ENCODE measurements around the gene DDX47. TPM values are rescaled to one million over a fixed set of nuclear protein-coding genes. Genes with fewer than 3 reads are reported as not detected.

DDX47 gene
- total and polyA plus RNA-seq, 2 of the 13 experiments (the other 11 are each of a cell fraction or from before 2014, with no cell fraction given): 48.5 to 78.7 TPM

DNA sequence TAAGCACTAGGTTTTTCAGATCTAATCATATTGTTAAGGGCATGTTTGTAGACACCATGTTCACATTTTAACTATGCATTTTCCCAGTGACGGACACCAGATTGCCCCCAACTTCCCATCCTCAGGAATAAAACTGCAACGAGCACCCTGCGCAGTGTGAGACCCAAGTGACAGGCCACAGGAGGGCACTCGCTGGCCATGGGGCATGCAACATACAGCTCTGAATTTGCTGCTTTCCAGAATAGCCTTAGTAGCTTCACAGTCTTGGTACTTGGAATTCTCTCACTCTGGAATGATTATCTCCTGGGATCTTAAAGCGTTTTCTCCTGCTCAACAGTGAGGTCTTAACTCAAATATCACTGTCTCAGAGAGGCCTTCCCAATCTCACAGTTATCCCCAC lies 972 bp upstream of the DDX47 start:
- intact Hi-C loops (cut with micrococcal nuclease; ENCODE audit: unreplicated experiment): loop anchor here (2.0 kb wide), 1 partner anchor 23 kb away; no protein-coding TSS in a partner anchor
- H3K4me3 ChIP-seq (replicated peaks in 1 of 3; ENCODE audit: insufficient read depth in 1 of 3, low read depth in 2 of 3, low read length in 3 of 3): no peak overlapping the region
- ATAC-seq (peak; percentile 54), FAIRE-seq (no peak), DNase-seq (ENCODE audit: low spot score) (no peak)
- in situ Hi-C loops (cut with HindIII; ENCODE audit: extremely low pct_ligation_motif_present, low pct_unique_long_range_greater_than_20kb): no loop called here
- H3K9me3 ChIP-seq (ENCODE audit: low read length): no peaks in the 10 kb centered on the region
- H4K20me1 ChIP-seq (ENCODE audit: insufficient read depth, low read length): no peaks in the 10 kb centered on the region
- peaks cover 1 to 13% of the 10 kb centered on the region in 2 experiments; a peak in 3 of 5 replicates for H3K36me3 ChIP-seq (replicated peaks in 1 of 2; ENCODE audit: control insufficient read depth in 1 of 2, insufficient read depth in 2 of 2, low read length in 2 of 2)
- 62% methylated on average over 5 of the region's 5 CpGs for WGBS (ENCODE audit: low lambda C conversion rate)
- H3K4me2 ChIP-seq (ENCODE audit: low read depth, low read length): no peak overlapping the region
- peaks cover 0 to 6% of the 10 kb centered on the region in 2 experiments; a peak in 2 of 5 replicates for H3K27me3 ChIP-seq (ENCODE audit: control insufficient read depth in 1 of 2, insufficient read depth in 2 of 2, low read length in 2 of 2)
- H3K9ac ChIP-seq (ENCODE audit: insufficient read depth, low read depth, low read length): no peak overlapping the region
- peaks cover 60% of the 10 kb centered on the region for H3K4me1 ChIP-seq (ENCODE audit: insufficient read depth, low read length)
- H3K79me2 ChIP-seq (ENCODE audit: insufficient read depth, low read length): peaks cover 39% of the 10 kb centered on the region
- H3K27ac ChIP-seq (ENCODE audit: extremely low read length, insufficient read depth, low read length): no peak overlapping the region
- no TSS peak for BruUV-seq (replicated peaks)
- POLR2A ChIA-PET: no interaction called here
- no peak overlapping the region for H2AFZ ChIP-seq (ENCODE audit: low read length)
- CTCF ChIA-PET (ENCODE audit: low intra/inter-chr PET ratio, low total read pairs): interaction anchor here (1.5 kb wide), 1 partner anchor 24 kb away, joined by 7 read pairs; no protein-coding TSS in a partner anchor
- TF ChIP-seq, protein P1, sequence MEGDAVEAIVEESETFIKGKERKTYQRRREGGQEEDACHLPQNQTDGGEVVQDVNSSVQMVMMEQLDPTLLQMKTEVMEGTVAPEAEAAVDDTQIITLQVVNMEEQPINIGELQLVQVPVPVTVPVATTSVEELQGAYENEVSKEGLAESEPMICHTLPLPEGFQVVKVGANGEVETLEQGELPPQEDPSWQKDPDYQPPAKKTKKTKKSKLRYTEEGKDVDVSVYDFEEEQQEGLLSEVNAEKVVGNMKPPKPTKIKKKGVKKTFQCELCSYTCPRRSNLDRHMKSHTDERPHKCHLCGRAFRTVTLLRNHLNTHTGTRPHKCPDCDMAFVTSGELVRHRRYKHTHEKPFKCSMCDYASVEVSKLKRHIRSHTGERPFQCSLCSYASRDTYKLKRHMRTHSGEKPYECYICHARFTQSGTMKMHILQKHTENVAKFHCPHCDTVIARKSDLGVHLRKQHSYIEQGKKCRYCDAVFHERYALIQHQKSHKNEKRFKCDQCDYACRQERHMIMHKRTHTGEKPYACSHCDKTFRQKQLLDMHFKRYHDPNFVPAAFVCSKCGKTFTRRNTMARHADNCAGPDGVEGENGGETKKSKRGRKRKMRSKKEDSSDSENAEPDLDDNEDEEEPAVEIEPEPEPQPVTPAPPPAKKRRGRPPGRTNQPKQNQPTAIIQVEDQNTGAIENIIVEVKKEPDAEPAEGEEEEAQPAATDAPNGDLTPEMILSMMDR (CRISPR knock-in tag; IDR thresholded peaks at IDR 0.05): peak; percentile 48
- no peak for TF ChIP-seq ZNF33B (CRISPR knock-in tag; IDR thresholded peaks at IDR 0.05)
- peak; percentile 41; the same call in 1 of the 2 replicates for TF ChIP-seq STAG1 (CRISPR knock-in tag; IDR thresholded peaks at IDR 0.05)

DNA sequence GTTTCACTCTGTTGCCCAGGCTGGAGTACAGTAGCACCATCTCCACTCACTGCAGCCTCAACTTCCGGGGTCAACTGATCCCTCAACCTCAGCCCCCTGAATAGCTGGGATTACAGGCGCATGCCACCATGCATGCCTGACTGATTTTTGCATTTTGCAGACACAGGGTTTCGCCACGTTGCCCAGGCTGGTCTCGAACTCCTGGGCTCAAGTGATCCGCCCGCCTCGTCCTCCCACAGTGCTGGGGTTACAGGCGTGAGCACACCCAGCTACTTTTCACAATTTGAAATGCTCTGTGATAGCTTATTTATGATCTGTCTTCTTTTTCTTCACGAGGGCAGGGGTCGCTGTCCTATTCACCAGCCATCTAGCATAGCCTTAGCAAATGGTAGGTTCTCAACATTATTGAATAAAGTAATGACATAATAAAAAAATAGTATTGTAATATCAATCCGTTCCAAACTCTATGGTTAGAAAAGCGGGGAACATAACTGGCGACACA lies 477 bp upstream of the DDX47 start:
- Histone ChIP-seq H3K36me3 (replicated peaks in 1 of 2; ENCODE audit: control insufficient read depth in 1 of 2, insufficient read depth in 2 of 2, low read length in 2 of 2) (peaks cover 2 to 17% of the 10 kb centered on the region in 2 experiments; a peak in 4 of 5 replicates), H3K9ac (ENCODE audit: insufficient read depth, low read depth, low read length) (no peak overlapping the region), H4K20me1 (ENCODE audit: insufficient read depth, low read length) (no peaks in the 10 kb centered on the region), H3K4me2 (ENCODE audit: low read depth, low read length) (peak overlapping the region; percentile 70), H3K4me1 (ENCODE audit: insufficient read depth, low read length) (peaks cover 55% of the 10 kb centered on the region), H3K4me3 (replicated peaks in 1 of 3; ENCODE audit: insufficient read depth in 1 of 3, low read depth in 2 of 3, low read length in 3 of 3) (peak overlapping the region in 1 of 3 experiments; percentile 92; a peak in 2 of 6 replicates), H2AFZ (ENCODE audit: low read length) (no peak overlapping the region), H3K27ac (ENCODE audit: extremely low read length, insufficient read depth, low read length) (no peak overlapping the region), H3K27me3 (ENCODE audit: control insufficient read depth in 1 of 2, insufficient read depth in 2 of 2, low read length in 2 of 2) (peaks cover 0 to 6% of the 10 kb centered on the region in 2 experiments; a peak in 2 of 5 replicates), H3K9me3 (ENCODE audit: low read length) (no peaks in the 10 kb centered on the region), H3K79me2 (ENCODE audit: insufficient read depth, low read length) (peaks cover 43% of the 10 kb centered on the region)
- ATAC-seq: peak; percentile 36; the same call in 2 of the 3 replicates
- ChIA-PET POLR2A (no interaction called here), CTCF (ENCODE audit: low intra/inter-chr PET ratio, low total read pairs) (interaction anchor here (1.5 kb wide), 1 partner anchor 24 kb away, joined by 7 read pairs; no protein-coding TSS in a partner anchor)
- no TSS peak for BruUV-seq (replicated peaks)
- no peak for FAIRE-seq
- in situ Hi-C loops (cut with HindIII; ENCODE audit: extremely low pct_ligation_motif_present, low pct_unique_long_range_greater_than_20kb) (no loop called here), intact Hi-C loops (cut with micrococcal nuclease; ENCODE audit: unreplicated experiment) (loop anchor here (2.0 kb wide), 1 partner anchor 24 kb away; no protein-coding TSS in a partner anchor)
- no peak for DNase-seq (ENCODE audit: low spot score)
- 45% methylated on average over 14 of the region's 14 CpGs for WGBS (ENCODE audit: low lambda C conversion rate)
- TF ChIP-seq PRMT3 (CRISPR knock-in tag; IDR thresholded peaks at IDR 0.05; ENCODE audit: borderline replicate concordance, low read depth) (no peak), HES4 (CRISPR knock-in tag; IDR thresholded peaks at IDR 0.05; ENCODE audit: borderline replicate concordance) (peak; percentile 6; the same call in 1 of the 2 replicates), MZF1 (CRISPR knock-in tag; IDR thresholded peaks at IDR 0.05; ENCODE audit: borderline replicate concordance) (no peak), ZNF746 (CRISPR knock-in tag; IDR thresholded peaks at IDR 0.05) (0 out of 2 replicates have a peak, but pooled peaks have one; percentile 9), ARNTL (CRISPR knock-in tag; IDR thresholded peaks at IDR 0.05) (no peak), HCFC1 (IDR thresholded peaks at IDR 0.05; ENCODE audit: low read depth, low read length) (no peak), ZNF670 (CRISPR knock-in tag; IDR thresholded peaks at IDR 0.05; ENCODE audit: borderline replicate concordance) (no peak), SMAD9 (CRISPR knock-in tag; IDR thresholded peaks at IDR 0.05) (no peak)
- TF ChIP-seq, protein P2, sequence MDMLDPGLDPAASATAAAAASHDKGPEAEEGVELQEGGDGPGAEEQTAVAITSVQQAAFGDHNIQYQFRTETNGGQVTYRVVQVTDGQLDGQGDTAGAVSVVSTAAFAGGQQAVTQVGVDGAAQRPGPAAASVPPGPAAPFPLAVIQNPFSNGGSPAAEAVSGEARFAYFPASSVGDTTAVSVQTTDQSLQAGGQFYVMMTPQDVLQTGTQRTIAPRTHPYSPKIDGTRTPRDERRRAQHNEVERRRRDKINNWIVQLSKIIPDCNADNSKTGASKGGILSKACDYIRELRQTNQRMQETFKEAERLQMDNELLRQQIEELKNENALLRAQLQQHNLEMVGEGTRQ (IDR thresholded peaks at IDR 0.05; ENCODE audit: low read depth, low read length): no peak
- TF ChIP-seq, protein P2 (CRISPR knock-in tag; IDR thresholded peaks at IDR 0.05; ENCODE audit: borderline replicate concordance): 0 out of 2 replicates have a peak, but pooled peaks have one; percentile 36

Data from HepG2 (cell line).